ENCODE data around the gene RFX7. TPM values are rescaled to one million over a fixed set of nuclear protein-coding genes. Genes with fewer than 3 reads are reported as not detected.
A peak's percentile ranks its signal among the peaks of the same experiment; 100 is the strongest.

RFX7 gene
- total and polyA plus RNA-seq, 4 donors: 2.6 to 14.8 (median 7.2) TPM

DNA sequence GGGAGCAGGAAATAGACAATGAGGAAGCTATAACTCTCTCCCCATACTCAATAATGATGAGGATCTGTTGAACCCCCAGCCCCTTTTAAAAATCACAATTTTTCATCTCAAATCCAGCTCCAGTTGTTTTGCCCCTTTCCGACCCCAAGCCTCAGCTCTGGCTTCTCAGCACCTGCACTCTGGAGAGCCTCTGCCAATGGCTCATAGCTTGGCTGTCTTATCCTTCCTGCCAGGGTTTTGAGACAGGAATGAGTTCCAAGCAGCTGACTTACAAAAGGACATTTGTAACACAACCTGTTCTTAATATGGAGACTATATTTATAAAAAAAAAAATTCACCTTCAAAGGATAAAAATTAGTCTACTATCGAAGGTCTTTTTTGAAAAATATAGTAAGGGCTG is 144.4 kb downstream of the RFX7 start:
- Histone ChIP-seq H3K9me3 (ENCODE audit: control insufficient read depth in 4 of 4, insufficient read depth in 3 of 4, low read length in 3 of 4) (no peaks in the 10 kb centered on the region), H3K27ac (ENCODE audit: low read depth in 1 of 2, low read length in 1 of 2) (no peak overlapping the region), H3K27me3 (ENCODE audit: control insufficient read depth in 3 of 3, insufficient read depth in 3 of 3, low read length in 2 of 3) (no peaks in the 10 kb centered on the region), H3K9ac (ENCODE audit: insufficient read depth in 1 of 2, low read length in 2 of 2) (no peak overlapping the region), H3K36me3 (ENCODE audit: control insufficient read depth in 4 of 4, insufficient read depth in 4 of 4, low read length in 4 of 4) (peaks cover 22 to 27% (median 23%) of the 10 kb centered on the region in 4 donors), H3K4me3 (no peak overlapping the region), H3K4me1 (ENCODE audit: control insufficient read depth in 5 of 5, insufficient read depth in 5 of 5, low read length in 5 of 5) (peaks cover 0 to 3% (median 0%) of the 10 kb centered on the region in 5 donors)
- TF ChIP-seq, protein P1, sequence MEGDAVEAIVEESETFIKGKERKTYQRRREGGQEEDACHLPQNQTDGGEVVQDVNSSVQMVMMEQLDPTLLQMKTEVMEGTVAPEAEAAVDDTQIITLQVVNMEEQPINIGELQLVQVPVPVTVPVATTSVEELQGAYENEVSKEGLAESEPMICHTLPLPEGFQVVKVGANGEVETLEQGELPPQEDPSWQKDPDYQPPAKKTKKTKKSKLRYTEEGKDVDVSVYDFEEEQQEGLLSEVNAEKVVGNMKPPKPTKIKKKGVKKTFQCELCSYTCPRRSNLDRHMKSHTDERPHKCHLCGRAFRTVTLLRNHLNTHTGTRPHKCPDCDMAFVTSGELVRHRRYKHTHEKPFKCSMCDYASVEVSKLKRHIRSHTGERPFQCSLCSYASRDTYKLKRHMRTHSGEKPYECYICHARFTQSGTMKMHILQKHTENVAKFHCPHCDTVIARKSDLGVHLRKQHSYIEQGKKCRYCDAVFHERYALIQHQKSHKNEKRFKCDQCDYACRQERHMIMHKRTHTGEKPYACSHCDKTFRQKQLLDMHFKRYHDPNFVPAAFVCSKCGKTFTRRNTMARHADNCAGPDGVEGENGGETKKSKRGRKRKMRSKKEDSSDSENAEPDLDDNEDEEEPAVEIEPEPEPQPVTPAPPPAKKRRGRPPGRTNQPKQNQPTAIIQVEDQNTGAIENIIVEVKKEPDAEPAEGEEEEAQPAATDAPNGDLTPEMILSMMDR (IDR thresholded peaks at IDR 0.05; ENCODE audit: control extremely low read depth, extremely low read depth): no peak
- no peak for ATAC-seq (ENCODE audit: insufficient read depth, low FRiP score)
- no peak for DNase-seq
- 94 to 95% methylated on average over 2 of the region's 2 CpGs for WGBS, 2 donors

DNA sequence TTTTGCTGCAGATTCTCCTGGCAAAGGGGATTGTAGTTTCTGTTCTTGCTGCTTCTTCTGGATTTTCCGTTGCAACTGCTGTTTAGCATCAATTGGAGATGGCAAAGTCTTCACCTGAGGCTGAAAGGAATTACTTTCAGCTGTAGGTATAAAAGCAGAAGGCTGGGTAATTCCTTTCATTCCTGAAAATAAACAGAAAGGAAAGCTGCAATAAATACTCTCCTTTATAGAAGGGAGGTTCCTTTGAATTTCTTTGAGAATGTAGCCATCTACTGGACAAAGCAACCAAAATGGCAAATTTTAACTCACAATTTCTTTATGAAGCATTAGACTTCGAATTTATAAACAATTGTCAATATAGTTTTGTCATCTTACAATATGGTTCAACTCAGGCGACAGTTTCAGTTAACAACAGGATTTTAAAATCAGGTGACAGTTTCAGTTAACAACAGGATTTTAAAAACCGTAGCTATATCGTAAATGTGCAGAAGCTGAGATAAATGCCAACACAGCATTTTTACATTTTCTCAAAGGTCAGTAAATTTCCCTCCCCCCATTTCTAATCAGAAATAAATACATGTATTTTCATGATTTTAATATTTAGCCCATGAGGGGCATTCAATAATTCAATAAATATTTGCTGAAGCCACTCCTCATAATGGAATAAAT is 145.3 kb downstream of the RFX7 start:
- Histone ChIP-seq H3K27me3 (ENCODE audit: control insufficient read depth in 3 of 3, insufficient read depth in 3 of 3, low read length in 2 of 3) (no peaks in the 10 kb centered on the region), H3K4me3 (no peak overlapping the region), H3K4me1 (ENCODE audit: control insufficient read depth in 5 of 5, insufficient read depth in 5 of 5, low read length in 5 of 5) (peaks cover 0 to 3% (median 0%) of the 10 kb centered on the region in 5 donors), H3K9ac (ENCODE audit: insufficient read depth in 1 of 2, low read length in 2 of 2) (no peak overlapping the region), H3K36me3 (ENCODE audit: control insufficient read depth in 4 of 4, insufficient read depth in 4 of 4, low read length in 4 of 4) (peaks cover 27 to 36% (median 30%) of the 10 kb centered on the region in 4 donors), H3K9me3 (ENCODE audit: control insufficient read depth in 4 of 4, insufficient read depth in 3 of 4, low read length in 3 of 4) (no peaks in the 10 kb centered on the region), H3K27ac (ENCODE audit: low read depth in 1 of 2, low read length in 1 of 2) (no peak overlapping the region)
- DNase-seq (peak in 2 of 3 donors; percentile 13 to 24), ATAC-seq (ENCODE audit: insufficient read depth, low FRiP score) (no peak)
- 86 to 89% methylated on average over 5 of the region's 5 CpGs for WGBS, 2 donors
- TF ChIP-seq, protein P1 (IDR thresholded peaks at IDR 0.05; ENCODE audit: control extremely low read depth, extremely low read depth): no peak

DNA sequence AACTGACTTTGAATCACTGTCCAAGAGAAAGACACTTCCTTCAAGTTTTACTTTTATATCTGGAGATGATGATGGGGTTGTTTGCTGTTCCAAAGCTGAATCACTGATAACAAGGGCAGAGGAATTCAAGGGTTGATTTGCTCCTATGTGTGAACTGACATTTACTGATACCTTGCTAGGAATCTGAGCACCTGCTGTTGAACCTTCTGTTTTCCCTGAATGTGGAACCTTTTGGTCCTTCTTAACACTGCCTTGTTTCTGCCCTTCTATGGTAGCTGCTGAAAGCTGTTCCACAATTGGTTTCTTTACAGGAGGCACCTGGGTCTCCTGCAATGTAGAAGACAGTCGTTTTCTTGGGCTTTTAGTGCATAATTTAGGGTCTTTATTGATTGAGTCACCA is 148.3 kb downstream of the RFX7 start:
- TF ChIP-seq, protein P1 (IDR thresholded peaks at IDR 0.05; ENCODE audit: control extremely low read depth, extremely low read depth): no peak
- WGBS, 2 donors: 80 to 83% methylated on average over 1 of the region's 1 CpG
- Histone ChIP-seq H3K27me3 (ENCODE audit: control insufficient read depth in 3 of 3, insufficient read depth in 3 of 3, low read length in 2 of 3) (no peaks in the 10 kb centered on the region), H3K4me1 (ENCODE audit: control insufficient read depth in 5 of 5, insufficient read depth in 5 of 5, low read length in 5 of 5) (no peaks in the 10 kb centered on the region), H3K4me3 (no peak overlapping the region), H3K9ac (ENCODE audit: insufficient read depth in 1 of 2, low read length in 2 of 2) (no peak overlapping the region), H3K27ac (ENCODE audit: low read depth in 1 of 2, low read length in 1 of 2) (no peak overlapping the region), H3K9me3 (ENCODE audit: control insufficient read depth in 4 of 4, insufficient read depth in 3 of 4, low read length in 3 of 4) (no peaks in the 10 kb centered on the region), H3K36me3 (ENCODE audit: control insufficient read depth in 4 of 4, insufficient read depth in 4 of 4, low read length in 4 of 4) (peaks cover 24 to 39% (median 31%) of the 10 kb centered on the region in 4 donors)
- ATAC-seq (ENCODE audit: insufficient read depth, low FRiP score) (no peak), DNase-seq (no peak)

All from lung (tissue), 12 donors.